ENCODE measurements around the gene LCE2D.
"Not testable (repeated sequence)": the region's sequence is repeated elsewhere in the genome, so short reads cannot be mapped to it uniquely, and the experiment has no call there.

The LCE2D gene, protein sequence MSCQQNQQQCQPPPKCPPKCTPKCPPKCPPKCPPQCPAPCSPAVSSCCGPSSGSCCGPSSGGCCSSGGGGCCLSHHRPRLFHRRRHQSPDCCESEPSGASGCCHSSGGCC

DNA sequence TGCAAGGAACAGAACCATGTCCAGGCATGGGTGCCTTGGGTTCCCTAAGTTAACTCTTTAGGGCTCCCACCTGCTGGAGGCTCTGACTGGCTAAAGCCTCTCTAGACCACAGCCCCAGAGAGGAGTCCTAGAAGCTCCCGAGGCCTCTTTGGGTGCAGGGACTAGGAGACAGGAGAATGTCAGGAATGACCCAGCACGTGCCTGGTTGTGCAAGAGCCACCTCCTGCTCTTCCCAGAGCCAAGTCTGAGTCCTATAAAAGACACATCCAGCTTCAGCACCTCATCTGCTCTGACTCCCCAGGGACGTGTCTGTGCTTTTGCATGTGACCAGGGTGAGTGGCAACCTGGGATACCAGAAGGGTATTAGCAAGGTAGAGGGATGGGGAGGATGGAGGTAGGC lies at the start of gene LCE2D:
Gene LCE2D, plus strand, starts transcription at position 283 of the 400 bp plus-strand sequence. CDS start 726 bp downstream, outside the sequence.
- no peak for DNase-seq (ENCODE audit: low read depth in 3 of 3)

DNA sequence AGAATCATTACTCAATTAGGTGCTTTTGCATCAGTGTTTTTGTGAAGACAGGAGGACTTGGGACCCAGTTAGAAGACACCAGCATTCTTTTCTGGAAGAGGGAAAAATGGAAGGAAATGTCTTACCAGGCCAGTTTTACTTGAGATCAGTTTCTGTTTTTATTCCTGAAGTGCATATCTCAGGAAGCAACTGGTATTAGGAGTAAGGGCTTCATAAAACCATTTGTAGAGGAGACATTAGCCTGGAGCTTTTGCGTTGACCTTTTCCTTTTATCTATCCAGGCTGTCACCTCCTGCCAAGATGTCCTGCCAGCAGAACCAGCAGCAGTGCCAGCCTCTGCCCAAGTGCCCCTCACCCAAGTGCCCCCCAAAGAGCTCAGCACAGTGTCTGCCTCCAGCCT lies 49.7 kb upstream of the LCE2D start, which contains the start of gene LCE3B:
Gene LCE3B, plus strand, starts transcription at position 301 of the 400 bp plus-strand sequence. Its CDS starts 0 bp downstream, at position 301.
- DNase-seq (ENCODE audit: low read depth in 3 of 3) = no peak

DNA sequence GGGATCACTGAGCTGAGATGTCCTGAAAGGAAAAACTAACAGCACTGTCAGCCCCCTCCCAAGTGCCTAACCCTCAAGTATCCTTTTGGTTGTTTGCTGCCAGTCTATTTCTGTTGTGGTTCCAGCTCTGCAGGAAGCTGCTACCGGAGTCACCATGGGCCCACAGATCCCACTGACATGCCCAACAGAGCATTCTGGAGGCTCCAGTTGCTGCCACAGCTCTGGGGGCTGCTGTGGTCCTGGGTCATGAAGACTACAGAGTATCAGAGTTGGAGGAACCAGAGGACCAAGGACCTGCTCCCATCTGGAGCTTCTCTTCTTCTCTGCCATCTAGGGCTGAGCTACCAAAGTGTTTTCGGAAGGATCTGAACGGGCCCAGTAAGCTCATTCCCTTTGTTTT lies 41.2 kb upstream of the LCE2D start:
- DNase-seq (ENCODE audit: low read depth in 3 of 3) = no peak

DNA sequence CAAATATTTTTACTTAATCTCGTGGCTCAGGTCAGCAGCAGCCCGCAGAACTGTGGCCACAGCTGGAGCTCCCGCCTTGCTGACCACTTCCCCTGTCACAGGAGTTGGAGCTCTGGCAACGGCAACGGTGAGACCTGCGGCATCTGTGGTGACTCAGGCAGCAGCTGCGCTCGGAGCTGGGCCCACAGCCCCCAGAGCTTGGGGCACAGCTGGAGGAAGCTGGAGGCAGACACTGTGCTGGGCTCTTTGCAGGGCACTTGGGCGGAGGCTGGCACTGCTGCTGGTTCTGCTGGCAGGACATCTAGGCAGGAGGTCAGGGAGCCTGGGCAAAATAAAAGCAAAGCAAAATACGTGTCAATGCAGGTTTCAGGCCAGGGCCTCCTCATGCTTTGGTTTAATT lies 40.4 kb upstream of the LCE2D start, which contains the start of gene LCE3A:
Gene LCE3A, minus strand, starts transcription at position 301 of the 400 bp plus-strand sequence. Its CDS starts 0 bp downstream, at position 301.
- DNase-seq (ENCODE audit: low read depth in 3 of 3) = no peak

DNA sequence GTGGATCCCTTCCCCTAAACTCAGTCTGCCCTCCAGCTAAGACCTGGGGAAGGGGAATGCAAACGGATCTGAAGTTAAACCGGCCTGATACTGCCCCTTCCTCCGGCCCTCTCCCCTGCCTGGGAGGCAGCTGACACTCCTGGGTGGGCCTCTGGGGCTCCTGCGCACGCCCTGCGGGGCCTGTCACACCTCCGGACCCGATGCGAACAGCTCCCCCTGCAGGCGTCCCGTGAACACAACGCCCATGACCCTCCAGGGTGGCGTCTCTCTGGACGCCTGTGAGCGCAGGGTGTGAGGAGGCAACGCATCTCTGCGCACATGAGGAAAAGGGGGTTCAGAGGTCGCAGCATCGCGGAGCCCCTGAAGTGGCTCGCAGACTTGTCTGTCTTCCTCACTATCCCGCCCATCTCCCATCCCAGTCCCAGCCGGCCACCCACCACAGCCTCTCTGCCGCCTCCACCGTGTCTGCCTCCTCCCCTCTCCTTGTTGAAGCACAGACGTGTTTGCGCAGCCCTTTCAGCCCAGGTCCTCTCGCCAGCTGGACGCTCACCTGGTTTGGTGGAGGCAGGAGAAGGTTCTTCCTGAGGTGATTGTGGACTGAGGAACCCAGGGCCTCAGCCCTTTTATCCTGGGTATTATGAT lies 39.9 kb upstream of the LCE2D start:
- DNase-seq (ENCODE audit: low read depth in 3 of 3) = no peak

DNA sequence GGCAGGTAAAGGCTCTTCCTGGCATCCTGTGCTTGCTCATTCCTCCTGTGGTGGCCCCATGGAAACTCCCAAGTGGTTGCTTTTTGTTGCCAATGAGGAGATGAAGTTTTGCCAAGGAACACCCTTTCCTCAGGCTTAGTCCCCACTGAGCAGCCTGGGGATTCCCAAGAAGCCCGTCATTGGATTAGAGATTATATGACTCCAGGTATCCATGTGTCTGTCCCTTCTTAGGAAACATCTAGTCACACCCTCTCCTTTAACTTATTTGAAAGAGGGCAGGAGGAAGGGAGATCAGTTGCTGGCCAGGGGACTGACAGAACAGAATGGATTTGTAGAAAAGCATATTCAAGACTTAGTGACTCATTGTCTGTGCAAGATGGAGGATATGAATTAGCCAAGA lies 36.4 kb upstream of the LCE2D start:
- no peak for DNase-seq (ENCODE audit: low read depth in 3 of 3)

DNA sequence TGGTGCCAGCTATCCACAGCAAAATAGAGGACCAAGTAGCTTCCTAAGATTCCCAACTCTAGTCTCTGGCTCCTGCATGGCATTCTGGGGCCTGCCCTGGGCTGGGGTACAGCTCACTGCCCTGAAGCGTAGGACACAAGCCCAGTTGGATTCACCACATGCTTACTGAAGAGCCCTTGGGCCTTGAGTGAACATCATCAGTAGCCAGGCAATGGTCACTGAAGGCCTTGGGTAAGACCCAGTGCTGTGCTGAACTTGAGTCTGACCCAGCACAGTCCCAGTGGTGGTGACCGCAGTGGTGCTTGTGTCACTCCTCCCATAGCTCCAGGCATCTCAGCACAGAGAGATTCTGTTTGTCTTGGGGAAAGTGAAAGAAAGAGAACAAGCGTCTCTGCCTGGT lies 32.6 kb upstream of the LCE2D start:
- no peak for DNase-seq (ENCODE audit: low read depth in 3 of 3)

DNA sequence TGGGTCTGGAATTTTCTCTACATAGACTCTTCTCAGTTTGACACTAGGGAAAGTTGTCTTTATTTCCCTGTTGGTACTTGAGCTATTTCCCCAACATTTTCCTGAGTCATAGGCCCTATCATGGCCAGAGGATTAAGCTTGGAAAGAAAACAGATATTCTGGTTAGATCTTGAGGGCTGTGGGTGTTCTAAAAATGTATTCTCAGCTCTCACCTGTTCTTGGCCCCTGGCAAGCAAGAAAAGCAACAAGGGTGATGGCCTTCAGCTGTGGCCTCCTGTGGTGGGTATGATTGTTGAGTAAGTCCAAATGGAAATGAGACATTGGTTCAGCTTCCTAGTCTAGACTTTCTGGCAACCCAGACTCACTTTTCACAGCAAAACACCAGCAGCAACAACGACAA lies 22.8 kb upstream of the LCE2D start:
- DNase-seq (ENCODE audit: low read depth in 3 of 3) = no peak

DNA sequence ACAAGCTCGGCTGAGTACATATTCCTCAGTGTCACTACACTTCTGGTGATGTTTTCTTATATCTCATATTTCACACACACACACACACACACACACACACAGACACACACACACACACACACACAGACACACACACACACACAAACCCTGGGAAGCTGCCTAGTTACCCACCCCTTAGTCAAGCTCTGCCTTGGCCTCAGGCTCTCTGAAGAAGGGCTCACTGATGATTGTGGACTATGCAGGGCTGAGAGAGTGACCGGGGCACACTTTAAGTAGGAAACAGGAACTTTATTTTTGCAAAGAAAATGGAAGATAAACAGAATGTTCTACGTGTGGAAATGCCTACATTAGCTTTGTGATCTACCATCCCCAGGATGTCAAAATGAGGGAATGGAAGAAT lies 19.2 kb upstream of the LCE2D start:
- DNase-seq (ENCODE audit: low read depth in 3 of 3) = no peak

DNA sequence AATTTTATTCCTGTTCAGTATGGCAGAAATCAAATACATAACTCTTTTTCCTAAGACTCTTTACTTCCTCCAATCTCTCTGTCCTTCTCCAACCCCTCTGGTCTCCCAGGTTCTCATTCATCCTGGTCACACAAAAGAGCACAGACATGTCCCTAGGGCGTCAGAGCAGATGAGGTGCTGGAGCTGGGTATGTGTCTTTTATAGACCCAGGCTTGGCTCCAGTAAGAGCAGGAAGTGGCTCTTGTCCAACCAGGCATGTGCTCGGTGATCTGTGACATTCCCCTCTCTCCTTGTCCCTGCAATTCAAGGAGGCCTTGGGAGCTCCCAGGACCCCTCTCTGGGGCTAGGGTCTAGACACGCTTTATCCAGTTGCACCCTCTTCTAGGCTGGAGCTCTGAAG lies 18.0 kb upstream of the LCE2D start:
- no peak for DNase-seq (ENCODE audit: low read depth in 3 of 3)

DNA sequence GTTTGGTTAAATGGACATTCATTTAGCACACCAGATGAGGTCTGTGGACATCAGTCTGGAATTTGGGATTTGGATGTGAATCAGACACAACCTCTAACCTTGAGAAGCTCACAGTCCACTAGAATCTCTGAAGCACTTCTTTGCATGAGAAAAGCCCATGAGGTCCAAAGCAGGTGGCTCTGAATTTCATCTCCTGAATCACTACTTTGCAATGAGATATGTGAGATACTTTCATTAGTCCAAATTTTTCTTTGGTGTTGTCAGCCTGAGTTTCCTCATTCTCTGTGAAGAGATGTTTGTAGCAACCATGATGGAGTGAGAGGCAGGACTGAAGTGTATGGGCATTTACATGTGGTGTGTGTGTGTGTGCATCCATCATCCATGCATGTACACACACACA lies 16.5 kb upstream of the LCE2D start:
- DNase-seq (ENCODE audit: low read depth in 3 of 3) = no peak

DNA sequence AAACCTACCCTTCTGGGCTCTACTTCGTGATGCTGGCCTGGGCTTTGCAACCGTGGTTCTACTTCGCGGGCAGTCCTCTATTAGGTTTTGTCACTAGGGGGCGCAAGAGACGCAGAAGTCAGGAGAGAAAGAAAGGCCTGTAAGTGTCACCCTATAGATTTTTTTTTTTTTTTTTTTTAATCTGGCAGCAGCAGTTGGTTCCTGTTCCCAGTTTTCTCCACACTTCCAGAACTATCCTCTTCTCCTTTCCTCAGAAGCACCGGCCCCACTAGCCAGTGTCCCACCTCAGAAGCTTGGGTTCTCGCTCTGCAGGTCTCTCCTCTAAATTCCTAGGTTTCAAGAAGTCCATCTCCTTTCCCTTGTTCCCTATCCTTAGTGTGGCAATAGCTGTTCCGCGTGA lies 9.1 kb upstream of the LCE2D start:
- no peak for DNase-seq (ENCODE audit: low read depth in 3 of 3)

DNA sequence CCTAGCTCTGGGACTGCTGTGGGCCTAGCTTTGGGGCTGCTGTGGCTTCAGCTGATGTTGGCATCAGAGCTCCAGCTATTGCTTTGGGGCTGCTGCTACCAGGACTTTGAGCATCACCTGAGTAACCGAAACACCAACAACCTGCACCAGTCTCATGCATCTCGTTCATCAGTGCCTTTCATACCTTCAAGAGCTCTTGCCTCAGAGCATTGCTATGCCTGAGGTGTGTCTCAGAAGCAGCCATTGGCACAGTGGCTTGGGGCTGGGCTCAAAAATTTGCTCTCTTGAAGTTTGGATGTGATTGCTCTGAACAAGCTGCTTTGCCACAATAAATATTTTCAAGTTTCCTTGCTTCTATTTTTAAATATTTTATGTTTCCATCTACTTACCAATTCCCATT lies 6.7 kb upstream of the LCE2D start:
- DNase-seq (ENCODE audit: low read depth in 3 of 3) = no peak

DNA sequence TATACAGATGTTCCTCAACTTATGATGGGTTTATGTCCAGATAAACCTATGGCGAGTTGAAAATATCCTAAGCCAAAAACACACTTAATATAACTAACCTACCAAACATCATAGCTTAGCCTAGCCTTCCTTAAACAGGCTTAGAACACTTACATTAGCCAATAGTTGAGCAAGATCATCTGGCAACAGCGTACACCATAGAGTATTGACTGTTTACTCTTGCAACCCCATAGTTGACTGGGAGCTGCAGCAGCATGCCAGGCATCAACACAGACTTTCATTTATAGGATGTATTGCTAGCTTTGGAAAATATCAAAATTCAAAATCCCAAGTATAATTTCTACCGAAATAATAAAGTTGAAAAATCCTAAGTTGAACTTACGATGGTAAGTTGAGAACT lies 5.5 kb upstream of the LCE2D start:
- DNase-seq (ENCODE audit: low read depth in 3 of 3) = no peak

DNA sequence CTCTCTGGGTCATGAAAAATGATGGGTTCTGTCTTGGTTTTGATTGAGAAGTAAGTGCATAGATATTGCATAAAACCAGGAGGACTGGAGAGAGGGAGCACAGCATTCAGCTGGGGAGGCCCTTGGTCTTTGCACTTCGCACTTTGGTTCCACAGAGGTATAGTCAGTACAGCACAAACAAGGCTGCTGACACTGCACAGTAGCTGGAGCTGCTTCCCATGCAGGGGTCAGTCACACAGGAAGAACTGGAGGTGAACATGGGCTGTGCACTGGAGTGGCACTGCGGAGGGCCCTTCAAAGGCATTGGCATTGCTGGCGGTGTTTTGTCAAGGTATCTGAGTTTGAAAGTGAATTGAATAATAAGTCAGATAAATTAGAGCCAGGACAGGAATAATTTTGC lies 4.5 kb upstream of the LCE2D start:
- no peak for DNase-seq (ENCODE audit: low read depth in 3 of 3)

DNA sequence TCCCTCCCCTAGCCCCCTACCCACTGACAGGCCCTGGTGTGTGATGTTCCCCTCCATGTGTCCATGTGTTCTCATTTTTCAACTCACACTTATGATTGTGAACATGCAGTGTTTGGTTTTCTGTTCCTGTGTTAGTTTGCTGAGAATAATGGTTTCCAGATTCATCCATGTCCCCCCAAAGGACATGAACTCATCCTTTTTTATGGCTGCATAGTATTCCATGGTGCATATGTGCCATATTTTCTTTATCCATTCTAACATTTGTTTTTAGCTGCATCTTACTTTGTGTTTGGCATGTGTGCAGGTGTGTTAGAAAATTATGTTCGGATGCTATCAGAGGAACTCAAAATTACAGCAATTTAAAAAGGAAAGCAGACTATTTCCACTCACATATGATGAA lies 3.0 kb downstream of the LCE2D start:
- not testable (repeated sequence) for DNase-seq (ENCODE audit: low read depth in 3 of 3)

DNA sequence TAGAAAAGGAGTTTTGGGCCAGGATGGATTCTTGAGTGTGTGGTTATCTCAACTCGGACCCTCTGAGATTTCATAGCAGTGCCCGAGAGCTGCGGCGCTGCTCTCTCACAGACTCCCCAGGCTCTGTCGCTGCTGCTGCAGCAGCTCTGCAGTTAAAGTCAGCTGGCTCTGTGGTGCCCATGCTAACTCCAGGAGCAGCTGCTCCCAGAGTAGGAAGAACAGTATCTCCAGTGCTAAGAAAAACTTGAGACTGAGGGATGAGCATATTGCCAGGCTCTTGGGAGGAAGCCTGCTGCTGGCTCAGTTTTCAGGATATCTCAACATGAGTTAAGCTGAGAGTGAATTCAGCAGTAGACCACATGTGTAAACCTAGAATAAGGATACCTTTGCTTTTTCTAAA lies 4.5 kb downstream of the LCE2D start:
- no peak for DNase-seq (ENCODE audit: low read depth in 3 of 3)

DNA sequence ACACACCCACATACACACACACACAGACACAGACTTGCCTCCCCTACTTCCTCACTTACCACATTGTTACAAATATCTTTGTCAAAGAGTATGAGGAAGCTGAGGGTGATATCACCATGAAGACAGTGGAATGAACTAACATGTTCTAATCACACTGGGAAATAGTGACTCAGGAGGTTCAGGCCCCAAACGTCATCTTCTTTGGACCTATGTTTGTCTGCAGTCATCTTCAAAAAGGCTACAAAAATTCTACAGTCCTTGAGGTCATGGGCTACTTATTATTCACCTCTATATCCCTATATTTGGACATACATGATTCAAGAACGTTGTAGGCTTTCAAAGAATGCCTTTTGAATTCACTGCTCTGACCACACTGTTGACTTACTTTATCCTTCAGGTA lies 9.8 kb downstream of the LCE2D start:
- DNase-seq (ENCODE audit: low read depth in 3 of 3) = no peak

DNA sequence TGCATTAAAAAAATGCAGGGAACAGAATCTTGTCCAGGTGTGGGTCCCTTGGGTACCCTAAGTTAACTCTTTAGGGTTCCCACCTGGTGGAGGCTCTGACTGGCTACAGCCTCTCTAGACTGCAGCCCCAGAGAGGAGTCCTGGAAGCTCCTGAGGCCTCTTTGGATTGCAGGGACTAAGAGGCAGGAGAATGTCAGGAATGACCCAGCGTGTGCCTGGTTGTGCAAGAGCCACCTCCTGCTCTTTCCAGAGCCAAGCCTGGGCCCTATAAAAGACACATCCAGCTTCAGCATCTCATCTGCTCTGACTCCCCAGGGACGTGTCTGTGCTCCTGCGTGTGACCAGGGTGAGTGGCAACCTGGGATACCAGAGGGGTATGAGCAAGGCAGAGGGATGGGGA lies 11.8 kb downstream of the LCE2D start, which contains the start of gene LCE2C:
Gene LCE2C, plus strand, starts transcription at position 297 of the 400 bp plus-strand sequence. CDS start 737 bp downstream, outside the sequence.
- not testable (repeated sequence) for DNase-seq (ENCODE audit: low read depth in 3 of 3)

DNA sequence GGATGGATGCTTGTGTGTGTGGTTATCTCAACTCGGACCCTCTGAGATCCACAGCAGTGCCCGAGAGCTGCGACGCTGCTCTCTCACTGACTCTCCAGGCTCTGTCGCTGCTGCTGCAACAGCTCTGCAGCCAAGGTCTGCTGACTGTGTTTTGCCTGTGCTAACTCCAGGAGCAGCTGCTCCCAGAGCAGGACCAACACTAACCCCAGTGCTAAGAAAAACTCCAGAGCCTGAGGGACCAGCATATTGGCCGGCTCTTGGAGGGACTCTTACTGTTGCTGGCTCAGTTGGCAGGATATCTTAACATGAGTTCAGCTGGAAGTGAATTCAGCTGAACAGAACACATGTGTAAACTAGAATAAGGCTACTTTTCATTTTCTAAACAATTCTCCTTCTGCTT lies 16.3 kb downstream of the LCE2D start:
- no peak for DNase-seq (ENCODE audit: low read depth in 3 of 3)

DNA sequence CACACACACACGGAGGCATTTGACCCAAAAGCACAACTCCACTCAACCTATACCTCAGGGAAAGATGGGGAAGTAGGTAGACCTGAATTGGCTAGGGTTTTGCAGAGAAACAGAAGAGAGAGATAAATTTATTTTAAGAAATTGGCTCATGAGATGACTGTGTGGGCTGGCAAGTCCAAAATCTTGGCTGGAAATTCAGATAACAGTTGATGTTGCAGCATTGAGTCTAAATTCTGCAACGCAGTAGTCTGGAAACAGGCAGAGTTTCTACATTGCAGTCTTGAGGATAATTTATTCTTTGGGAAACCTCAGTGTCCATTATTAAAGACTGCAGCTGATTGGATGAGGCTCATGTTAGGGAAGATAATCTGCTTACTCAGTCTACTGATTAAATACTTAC lies 18.4 kb downstream of the LCE2D start:
- no peak for DNase-seq (ENCODE audit: low read depth in 3 of 3)

DNA sequence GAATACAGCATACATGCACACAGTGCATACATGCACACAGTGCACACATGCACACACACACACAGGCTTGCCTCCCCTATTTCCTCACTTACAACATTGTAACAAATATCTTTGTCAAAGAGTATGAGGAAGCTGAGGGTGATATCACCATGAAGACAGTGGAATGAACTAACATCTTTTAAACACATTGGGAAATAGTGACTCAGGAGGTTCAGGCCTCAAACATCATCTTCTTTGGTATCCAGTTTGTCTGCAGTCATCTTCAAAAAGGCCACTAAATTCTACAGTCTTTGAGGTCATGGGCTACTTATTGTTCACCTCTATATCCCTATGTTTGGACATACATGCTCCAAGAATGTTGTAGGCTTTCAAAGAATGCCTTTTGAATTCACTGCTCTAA lies 20.7 kb downstream of the LCE2D start:
- DNase-seq (ENCODE audit: low read depth in 3 of 3) = no peak

DNA sequence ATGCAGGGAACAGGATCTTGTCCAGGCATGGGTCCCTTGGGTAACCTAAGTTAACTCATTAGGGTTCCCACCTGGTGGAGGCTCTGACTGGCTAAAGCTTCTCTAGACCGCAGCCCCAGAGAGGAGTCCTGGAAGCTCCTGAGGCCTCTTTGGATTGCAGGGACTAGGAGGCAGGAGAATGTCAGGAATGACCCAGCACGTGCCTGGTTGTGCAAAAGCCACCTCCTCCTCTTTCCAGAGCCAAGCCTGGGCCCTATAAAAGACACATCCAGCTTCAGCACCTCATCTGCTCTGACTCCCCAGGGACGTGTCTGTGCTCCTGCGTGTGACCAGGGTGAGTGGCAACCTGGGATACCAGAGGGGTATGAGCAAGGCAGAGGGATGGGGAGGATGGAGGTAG lies 22.6 kb downstream of the LCE2D start, which contains the start of gene LCE2B:
Gene LCE2B, plus strand, starts transcription at position 301 of the 400 bp plus-strand sequence. CDS start 721 bp downstream, outside the sequence.
- DNase-seq (ENCODE audit: low read depth in 3 of 3) = not testable (repeated sequence)

Measured in stimulated activated CD4-positive, alpha-beta T cell treated with anti-CD3 and anti-CD28 coated beads, TNF-alpha, amount 100 ng/mL, for 4 hours (primary cell).